SU-DHL-6 (cell line): ENCODE measurements around the gene EBLN2.

Source experiments
- EZH2phosphoT487 ChIP-seq: fragments of 200-600 bp; sonication (generic), shearing (Covaris generic); conservative IDR thresholded peaks from 2 replicates; pipeline ENCODE4 v1.6.1; 2018; ENCODE audit warnings: mild to moderate bottlenecking, antibody characterized with exemption, low read length, moderate library complexity, mixed read lengths
- TF ChIP-seq, protein P1 (sequence below): fragments of 200-600 bp; sonication (generic); IDR thresholded peaks from one replicate; pipeline ENCODE4 v1.5.1; 2017; ENCODE audit warnings: antibody characterized with exemption, mild to moderate bottlenecking, low read length, moderate library complexity; ENCODE audit not compliant: insufficient read depth, poor library complexity, severe bottlenecking

DNA sequence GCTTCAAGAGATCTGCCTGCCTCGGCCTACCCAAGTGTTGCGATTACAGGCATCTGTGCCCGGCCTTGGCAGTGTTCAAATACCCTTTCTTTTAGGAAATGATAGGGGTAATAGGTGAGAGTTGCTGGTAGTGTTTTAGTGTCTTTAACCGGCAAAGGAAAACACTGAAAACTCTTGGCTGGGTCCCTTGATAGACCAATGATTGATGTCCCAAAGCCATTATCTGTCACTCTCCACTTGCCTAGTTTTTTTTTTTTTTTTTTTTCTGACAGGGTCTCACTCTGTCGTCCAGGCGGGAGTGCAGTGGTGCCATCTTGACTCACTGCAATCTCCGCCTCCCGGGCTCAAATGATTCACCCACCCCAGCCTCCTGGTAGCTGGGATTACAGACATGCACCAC is 19.7 kb downstream of the EBLN2 start:
- TF ChIP-seq, protein P1, sequence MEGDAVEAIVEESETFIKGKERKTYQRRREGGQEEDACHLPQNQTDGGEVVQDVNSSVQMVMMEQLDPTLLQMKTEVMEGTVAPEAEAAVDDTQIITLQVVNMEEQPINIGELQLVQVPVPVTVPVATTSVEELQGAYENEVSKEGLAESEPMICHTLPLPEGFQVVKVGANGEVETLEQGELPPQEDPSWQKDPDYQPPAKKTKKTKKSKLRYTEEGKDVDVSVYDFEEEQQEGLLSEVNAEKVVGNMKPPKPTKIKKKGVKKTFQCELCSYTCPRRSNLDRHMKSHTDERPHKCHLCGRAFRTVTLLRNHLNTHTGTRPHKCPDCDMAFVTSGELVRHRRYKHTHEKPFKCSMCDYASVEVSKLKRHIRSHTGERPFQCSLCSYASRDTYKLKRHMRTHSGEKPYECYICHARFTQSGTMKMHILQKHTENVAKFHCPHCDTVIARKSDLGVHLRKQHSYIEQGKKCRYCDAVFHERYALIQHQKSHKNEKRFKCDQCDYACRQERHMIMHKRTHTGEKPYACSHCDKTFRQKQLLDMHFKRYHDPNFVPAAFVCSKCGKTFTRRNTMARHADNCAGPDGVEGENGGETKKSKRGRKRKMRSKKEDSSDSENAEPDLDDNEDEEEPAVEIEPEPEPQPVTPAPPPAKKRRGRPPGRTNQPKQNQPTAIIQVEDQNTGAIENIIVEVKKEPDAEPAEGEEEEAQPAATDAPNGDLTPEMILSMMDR: no peak
- no peak for TF ChIP-seq EZH2phosphoT487
